Fibroblast of lung (primary cell): Measurements from ENCODE around the gene KCTD10.

Source experiments
- EZH2 ChIP-seq: IDR thresholded peaks from 2 replicates; pipeline ENCODE4 v1.5.1; 2012; ENCODE audit warnings: low read length, control low read depth, mild to moderate bottlenecking; ENCODE audit errors: missing control alignments
- TF ChIP-seq, protein P1 (sequence below), 2 donors: IDR thresholded peaks in 1 of 2; conservative IDR thresholded peaks in 1 of 2; 1 replicate in 1 of 2; 2 replicates in 1 of 2; pipeline ENCODE4 v1.5.1; 2011 to 2012; ENCODE audit warnings: low read length in 2 of 2, control low read depth in 1 of 2, inconsistent platforms in 1 of 2, low read depth in 1 of 2, mild to moderate bottlenecking in 1 of 2

DNA sequence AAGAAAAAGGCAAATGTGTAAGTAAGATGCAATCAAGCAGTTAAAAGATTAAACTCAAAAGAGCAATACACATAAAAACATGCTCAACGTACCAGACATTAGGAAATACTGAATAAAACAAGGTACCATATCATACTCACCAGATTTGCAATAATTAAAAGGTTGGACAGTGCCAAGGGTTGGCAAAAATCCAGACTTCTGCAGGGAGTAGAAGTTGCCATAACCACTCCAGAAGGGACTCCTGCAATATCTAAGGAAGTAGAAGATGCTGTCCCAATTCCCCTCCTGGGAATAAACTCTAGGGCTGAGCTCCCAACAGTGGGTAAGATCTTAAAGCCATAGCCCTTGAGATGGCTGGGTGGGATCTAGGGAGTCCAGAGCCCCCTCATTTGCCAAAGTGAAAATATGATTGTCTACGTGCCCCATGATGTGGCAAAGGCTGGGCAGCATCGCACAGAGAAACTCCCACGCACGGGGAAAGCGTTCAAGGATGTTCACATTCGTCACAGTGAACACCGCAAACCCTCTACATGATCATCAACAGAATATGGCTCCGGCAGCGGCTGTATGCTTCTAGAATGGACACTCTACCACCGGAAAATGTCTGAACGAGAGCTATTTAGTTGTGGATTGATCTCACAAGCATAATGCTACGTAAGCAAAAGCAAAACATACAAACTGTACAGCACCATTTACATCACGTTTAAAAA, 12.3 kb downstream of the KCTD10 start:
- TF ChIP-seq, protein P1, sequence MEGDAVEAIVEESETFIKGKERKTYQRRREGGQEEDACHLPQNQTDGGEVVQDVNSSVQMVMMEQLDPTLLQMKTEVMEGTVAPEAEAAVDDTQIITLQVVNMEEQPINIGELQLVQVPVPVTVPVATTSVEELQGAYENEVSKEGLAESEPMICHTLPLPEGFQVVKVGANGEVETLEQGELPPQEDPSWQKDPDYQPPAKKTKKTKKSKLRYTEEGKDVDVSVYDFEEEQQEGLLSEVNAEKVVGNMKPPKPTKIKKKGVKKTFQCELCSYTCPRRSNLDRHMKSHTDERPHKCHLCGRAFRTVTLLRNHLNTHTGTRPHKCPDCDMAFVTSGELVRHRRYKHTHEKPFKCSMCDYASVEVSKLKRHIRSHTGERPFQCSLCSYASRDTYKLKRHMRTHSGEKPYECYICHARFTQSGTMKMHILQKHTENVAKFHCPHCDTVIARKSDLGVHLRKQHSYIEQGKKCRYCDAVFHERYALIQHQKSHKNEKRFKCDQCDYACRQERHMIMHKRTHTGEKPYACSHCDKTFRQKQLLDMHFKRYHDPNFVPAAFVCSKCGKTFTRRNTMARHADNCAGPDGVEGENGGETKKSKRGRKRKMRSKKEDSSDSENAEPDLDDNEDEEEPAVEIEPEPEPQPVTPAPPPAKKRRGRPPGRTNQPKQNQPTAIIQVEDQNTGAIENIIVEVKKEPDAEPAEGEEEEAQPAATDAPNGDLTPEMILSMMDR (conservative IDR thresholded peaks at IDR 0.05 in 1 of 2, IDR thresholded peaks at IDR 0.05 in 1 of 2; ENCODE audit: low read depth in 1 of 2, low read length in 2 of 2): no peak
- no peak for TF ChIP-seq EZH2
